DMS79 (cell line): Measurements from ENCODE around the gene LTA4H.
"Not testable (repeated sequence)": the region's sequence is repeated elsewhere in the genome, so short reads cannot be mapped to it uniquely, and the experiment has no call there.

ENCODE experiments used
- DNase-seq: peaks from one replicate; lab custom pipeline; 2025; lab: John Stamatoyannopoulos, UW

The LTA4H gene

DNA sequence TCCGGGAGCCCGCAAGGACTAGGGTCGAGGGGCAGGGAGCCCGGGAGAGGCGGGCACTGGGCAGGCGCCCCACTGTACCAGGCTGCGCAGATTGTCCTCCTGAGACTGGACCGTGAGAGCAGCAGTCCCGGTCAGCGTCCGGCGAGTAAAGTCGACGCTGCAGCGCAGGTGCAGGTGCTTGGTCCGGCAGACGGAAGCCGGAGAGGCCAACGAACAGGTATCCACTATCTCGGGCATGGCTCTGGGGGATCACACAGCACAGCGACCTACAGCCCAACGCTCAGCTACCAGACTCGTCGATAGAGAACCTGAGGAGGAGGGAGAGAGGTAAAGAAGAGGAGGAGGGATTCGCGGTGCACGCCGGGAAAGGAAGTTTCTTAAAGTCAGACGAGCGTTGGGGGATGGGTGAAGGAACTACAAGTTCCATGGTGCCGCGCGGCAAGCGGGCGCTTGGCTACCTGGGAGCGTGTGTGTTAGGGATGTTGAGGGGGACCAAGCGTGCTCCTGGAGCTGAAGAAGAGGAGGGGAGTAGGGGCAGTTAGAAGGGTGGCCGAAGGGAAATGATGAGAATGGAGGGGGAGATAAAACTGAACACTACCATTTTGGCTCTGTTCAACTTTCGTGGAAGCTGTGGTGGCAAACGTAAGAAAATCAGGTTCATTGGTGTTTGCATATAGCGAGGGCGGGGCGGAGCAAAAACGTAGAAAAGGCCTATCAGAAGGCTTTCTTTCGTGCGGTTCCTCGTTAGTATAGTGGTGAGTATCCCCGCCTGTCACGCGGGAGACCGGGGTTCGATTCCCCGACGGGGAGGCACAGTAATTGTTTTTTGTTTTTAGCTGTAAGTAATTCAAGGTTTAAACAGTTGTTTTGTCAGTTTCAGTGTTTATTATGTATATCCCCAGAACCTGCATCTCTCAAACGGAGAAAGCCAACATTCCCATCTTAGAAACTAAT is at the start of gene LTA4H:
LTA4H (minus strand) TSS at position 305 of the 954 bp plus-strand sequence; CDS start at position 237, 68 bp downstream.
- peak; percentile 98 for DNase-seq

DNA sequence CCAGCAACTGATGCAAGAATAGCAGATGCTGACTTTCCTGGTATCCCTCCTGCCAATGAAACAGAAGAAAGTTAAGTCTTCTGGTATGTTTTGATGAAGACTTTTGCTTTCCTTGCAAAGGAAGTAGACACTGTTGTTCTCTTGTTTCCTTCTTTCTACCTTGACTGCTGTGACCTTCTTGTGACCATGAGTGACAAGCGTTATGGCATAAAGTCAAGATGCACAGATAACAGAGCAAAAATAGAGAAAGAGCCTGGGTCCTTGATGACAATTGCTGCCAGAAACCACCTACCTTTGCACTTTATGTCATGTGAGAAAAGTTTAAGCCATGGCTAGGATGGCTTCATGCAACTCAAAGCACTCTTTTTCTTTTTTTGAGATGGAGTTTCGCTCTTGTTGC is 49.2 kb upstream of the LTA4H start:
- no peak for DNase-seq

DNA sequence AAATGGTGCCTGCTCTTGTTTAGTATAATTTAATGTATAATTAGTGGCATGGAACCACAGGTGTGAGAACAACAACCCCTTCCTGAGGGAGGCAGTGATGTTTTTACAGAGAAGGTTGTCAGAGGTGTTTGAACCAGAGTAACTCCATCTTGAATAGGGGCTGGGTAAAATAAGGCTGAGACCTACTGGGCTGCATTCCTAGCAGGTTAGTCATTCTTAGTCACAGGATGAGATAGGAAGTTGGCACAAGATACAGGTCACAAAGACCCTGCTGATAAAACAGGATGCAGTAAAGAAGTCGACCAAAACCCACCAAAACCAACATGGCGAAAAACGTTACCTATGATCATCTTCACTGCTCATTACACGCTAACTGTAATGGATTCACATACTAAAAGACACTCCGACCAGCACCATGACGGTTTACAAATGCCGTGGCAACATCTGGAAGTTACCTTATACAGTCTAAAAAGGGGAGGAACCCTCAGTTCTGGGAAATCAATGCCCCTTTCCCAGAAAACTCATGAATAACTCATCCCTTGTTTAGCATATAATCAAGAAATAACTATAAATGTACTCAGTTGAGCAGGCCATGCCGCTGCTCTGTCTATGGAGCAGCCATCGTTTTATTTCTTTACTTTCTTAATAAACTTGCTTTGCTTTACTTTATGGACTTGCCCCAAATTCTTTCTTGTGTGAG is 47.8 kb upstream of the LTA4H start:
- no peak for DNase-seq

DNA sequence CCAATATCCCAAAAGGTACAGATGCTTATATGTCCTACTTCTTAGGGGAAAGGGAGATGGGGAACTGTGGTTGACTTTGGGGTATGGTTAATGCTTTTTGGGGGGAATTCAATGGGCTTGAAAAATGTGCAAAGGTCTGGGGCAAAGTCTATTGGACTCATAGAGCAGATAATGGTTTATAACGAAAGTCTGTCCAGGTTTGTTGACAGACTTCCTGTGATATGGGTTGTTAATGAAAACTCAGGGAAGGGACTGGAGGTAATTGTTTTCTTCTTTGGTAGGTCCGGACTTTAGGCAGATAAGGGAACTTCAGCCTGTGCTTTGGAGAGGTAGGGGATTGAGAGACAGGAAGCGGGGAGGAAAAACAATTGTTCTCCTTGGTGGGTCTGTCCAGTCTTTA is 46.2 kb upstream of the LTA4H start:
- DNase-seq: no peak

DNA sequence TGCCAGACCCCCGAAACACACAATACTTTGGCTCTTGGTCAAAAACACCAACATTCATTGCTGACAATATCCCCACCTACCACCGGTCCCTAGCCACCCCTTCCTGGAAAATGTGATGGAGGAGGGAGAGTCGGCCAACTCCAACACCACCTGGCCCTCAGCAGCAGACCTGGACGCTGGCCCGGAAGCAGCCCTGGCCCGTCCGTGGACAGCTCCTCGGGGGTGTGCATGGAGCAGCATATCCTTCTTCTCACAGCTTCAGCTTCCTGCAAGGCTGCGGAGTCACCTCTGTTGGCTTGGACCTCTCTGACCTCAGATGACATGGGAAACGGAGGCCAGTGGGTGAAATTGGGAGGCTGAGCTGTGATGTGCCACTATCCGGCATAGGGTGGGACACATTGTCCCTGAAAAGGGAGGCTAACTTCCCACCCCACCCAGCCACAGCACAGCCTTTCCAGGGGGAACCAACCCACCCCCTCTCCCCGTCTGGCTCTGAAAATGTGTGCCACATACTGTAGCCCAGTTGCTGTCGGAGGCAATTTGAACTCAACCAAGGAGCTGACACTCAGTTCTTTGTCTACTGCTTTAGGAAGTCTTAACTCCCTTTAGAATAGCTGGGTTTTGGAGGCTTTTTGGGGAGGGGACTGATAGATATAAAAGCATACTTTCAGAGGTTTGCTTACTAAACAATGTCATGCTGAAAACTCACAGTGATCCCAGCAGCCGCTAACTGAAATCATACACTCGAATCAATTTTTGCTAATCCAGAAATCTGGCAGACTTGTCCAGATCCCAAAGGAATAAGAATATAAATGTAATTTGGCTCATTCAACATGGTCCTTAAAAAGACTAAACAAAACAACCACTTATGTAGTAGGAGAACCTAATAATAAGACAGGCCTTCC is 43.1 kb upstream of the LTA4H start:
- DNase-seq: no peak

DNA sequence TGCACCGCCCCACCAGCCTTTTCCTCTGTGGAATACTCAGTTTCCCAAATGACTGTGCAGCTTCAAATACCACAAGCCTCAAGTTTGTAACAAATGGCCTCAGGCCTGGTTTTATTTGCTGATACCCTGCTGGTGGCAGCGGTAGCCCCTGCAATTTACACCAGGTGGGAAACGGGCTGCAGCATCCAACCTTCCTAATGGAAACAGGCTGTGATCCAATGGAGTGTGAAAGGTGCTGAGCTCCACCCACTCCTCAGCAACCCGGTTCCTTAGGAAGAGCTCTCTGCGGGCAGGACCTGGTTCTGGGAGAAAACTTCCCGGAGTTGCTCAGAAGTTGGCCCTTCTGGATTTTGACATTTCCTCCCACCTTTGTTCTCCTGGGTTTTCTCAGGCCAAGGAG is 41.7 kb upstream of the LTA4H start:
- no peak for DNase-seq

DNA sequence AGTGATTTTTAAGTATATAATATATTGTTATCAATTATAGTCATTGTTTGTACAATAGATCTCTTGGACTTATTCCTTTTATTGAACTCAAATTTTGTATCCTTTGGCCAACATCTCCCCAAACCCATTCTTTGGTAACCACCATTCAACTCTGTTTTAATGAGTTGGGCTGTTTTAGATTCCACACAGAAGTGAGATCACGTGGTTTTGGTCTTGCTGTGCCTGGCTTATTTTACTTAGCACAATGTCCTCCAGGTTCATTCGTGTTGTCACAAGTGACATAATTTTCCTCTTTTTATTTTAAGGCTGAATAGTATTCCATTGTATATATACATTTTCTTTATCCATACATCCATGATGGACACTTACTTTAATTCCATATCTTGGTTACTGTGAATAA is 40.2 kb upstream of the LTA4H start:
- no peak for DNase-seq

DNA sequence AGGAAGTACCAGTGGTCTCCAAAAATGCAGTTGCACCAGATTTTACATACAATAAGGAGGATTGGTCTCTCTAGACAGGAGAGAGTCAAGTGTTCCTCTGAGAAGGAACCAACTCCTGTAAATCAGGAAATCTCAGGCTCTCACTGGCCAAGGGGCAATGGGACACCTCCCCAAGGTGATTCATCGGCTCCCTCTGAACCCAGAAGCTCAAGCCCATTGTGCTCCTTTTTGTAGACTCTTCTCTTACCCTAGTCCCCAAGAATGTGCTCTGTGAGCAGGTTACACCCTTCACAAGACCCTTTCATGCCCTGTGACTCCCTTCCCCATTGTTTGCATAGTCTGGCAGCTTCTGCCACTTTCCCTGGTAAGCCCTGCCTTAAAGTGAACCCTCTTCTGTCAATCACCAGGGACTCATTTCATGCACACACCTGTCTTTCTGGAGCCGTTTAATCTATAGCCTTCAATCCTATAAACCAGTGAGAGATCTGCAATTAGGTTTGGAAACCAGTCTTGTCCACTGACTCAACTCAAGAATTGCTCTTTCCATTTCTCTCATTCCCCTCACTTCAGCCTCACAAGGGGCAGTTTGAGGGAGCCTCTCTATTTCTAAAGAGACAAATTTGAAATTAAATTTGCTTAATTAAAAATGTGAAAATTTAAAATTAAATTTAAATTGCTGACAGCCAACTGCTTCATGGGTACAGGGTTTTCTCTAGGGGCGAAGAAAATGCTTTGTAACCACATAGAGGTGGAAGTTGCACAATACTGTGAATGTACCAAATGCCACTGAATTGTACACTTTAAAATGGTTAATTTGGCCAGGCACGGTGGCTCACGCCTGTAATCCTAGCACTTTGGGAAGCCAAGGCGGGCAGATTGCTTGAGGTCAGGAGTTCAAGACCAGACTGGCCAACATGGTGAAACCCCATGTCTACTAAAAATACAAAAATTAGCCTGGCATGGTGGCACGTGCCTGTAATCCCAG is 38.3 kb upstream of the LTA4H start:
- no peak for DNase-seq

DNA sequence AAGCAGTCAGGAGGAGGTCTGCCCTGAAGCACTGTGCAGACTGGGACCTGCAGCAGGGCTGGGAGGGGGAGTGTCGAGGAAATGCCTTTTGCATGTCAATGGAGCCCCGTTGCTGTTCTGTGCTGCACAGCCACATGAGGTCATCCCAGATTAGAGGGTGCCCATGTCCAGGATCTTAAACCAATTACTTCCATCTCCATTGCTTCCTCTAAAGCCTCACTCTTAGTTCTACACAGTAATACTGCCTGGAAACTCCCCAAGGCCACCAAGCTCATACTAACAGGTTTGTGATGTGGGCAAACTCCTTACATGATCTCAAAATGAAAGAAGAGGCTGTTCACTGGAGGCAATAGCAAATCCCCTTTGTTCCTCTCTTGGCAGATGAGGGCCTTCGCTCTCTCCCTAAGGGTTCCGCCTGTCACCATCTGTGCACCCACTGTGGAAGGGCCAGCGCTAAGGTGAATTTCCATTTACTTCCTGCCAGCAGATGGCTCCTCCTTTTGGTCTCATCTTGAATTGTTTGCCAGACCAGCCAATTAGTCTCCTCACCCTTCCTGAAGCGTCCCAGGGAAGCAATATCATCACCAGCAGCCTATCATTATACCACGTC is 35.4 kb upstream of the LTA4H start:
- no peak for DNase-seq

DNA sequence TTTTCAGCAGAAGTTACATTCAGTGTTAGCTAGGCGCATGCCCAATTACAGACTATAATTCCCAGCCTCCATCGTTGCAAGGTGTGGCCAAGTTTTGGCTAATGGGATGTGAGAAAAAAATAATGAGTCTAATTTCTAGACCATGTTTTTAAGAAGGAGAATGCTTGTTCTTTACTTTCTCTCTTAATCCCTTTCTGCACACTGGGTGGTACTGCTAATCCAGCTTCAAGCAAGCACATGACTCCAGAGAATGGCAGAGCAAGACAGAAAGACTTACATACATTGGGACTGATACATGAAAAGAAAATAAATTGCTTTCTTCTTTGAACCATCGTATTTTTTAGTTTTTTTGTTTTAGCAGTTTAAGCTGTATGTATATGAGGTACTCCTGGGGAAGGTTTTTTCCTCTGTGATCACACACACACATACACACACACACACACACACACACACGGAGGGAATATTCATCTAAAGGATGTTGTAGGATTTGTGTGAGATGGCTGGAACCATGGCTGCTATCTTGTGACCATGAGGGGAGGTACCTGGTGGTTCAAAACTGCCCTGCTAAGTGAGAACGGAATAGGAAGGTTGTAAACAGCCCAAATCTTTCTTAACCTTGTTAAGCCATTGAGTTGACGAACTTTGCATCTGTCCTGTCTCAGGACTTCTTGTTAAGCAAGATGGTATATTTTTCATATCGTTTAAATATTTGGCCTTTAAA is 34.3 kb upstream of the LTA4H start:
- no peak for DNase-seq

DNA sequence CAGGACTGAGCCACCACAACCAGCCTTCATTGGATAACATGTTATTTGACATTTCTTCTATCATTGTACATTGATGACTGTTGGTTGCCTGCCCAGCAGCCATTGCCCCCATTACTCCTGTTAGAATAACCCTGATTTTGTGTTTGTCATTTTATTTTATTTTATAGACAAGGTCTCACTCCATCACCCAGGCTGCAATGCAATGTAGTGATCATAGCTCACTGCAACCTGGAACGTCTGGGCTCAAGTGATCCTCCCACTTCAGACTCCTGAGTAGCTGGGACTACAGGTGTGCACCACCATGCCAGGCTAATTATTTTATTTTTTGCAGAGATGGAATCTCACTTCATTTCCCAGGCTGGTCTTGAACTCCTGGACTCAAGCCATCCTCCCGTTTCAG is 33.2 kb upstream of the LTA4H start:
- DNase-seq: no peak

DNA sequence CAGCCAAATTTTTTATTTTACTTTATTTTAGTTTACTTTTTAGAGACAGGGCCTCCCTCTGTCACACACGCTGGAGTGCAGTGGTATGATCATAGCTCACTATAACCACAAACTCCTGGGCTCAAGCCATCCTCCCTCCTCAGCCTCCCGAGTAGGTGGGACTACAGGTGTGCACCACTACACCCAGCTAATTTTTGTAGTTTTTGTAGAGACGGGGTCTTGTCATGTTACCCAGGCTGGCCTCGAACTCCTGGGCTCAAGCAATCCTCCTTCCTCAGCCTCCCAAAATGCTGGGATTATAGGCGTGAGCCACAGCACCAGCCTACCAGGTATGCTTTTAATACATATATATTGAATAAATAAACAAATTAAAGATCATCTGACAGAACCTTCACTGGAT is 32.7 kb upstream of the LTA4H start:
- DNase-seq: no peak

DNA sequence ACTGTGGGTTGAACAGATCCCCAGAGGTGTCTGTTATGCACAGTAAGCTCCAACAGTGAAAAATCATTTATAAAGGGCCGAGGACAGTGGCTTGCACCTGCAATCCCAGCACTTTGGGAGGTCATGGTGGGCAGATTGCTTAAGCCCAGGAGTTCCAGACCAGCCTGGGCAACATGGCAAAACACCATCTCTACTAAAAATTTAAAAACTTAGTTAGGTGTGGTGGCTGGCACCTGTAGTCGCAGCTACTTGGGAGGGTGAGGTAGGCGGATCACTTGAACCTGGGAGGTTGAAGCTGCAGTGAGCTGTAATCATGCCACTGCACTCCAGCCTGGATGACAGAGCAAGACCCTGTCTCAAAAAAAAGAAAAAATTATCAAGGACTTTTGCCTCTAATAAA is 30.4 kb upstream of the LTA4H start:
- not testable (repeated sequence) for DNase-seq

DNA sequence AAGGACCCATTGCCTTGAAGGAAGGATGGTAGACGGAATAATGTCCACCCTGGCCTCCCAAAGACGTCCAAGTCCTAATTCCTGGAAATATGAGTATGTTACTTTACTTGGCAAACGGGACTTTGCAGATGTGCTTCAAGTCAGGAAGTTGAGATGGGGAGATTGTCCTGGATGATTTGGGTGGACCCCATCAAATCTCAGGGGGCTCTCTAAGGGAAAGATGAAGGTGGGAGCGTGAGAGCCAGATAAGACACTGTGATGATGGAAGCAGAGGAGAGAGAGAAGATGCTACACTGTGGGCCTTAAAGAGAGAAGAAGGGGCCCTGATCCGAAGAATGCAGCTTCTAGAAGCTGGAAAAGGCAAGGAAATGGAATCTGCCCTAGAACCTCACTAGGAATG is 29.6 kb upstream of the LTA4H start:
- no peak for DNase-seq

DNA sequence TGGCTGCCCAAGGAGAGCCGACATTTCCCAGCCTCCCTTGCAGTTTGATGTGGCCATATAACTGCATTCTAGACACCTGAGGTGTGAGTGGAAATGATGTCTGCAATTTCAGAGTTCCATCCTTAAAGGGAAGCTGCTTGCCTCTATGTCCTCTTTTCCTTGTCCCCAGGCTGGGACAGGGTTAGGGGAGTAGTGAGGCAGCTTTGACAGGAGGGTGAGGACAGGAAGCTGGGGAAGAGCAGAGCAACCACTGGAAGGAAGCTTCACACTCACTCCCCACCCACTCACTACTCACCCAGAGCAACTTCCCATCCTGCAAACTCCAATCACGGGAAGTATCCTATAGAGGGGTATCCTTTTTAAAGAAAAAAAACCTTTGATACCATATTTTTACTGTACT is 28.9 kb upstream of the LTA4H start:
- DNase-seq: no peak

DNA sequence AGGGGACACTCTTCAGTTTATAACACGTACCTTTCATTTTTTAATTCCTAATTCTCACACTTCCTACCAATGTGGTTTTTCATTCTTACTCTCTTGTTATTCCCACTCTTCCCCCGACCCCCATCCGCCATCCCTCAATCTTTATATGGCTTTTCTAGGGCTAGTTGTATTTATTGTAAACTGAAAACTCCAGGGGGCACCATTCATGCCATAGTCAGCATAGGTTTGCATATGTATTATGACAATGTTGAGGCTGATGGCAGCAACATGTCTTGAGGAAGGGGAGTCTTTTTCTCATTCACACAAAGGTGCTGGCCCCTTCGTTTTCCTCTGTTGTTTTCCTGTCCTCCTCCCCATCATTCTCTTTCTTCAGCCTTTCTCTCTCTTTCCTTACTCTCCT is 27.7 kb upstream of the LTA4H start:
- no peak for DNase-seq

DNA sequence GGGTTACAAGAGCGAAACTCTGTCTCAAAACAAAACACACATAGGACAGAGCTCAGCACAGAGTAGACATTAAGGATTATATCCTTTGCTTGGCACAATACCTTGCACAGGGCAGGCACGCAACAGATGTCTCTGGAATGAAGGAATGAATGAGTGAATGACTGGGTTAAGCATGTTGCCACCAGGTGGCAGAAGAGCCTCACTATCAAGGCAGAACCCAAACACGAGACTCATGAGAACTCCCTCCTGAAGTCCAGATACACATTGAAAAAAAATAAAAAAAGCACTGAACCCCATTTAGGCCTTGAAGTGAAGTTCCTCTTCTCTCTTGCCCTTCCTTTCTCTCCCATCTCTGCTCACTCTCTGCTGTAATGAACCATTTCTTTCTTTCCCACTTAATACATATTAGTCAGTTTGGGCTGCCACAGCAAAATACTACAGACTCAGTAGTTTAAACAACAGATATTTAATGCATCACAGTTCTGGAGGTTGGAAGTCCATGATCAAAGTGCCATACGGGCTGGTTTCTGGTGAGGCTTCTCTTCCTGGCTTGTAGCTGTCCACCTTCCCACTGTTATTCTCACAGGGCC is 26.6 kb upstream of the LTA4H start:
- DNase-seq: peak; percentile 5

DNA sequence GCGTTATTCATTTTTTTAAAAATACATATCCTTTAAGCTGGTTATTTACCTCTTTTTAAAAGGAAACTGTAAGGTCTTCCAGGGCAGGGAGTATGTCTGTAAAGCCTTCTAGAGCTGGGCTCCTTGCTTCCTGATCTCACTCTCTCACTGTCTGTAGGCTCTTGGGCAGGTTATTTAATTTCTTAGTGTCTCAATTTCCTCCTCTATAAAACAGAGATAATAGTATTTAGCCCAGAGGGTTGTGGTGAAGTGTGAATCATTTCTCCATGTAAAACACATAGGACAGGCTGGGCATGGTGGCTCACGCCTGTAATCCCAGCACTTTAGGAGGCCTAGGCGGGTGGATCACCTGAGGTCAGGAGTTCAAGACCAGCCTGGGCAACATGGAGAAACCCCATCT is 25.9 kb upstream of the LTA4H start:
- DNase-seq: no peak

DNA sequence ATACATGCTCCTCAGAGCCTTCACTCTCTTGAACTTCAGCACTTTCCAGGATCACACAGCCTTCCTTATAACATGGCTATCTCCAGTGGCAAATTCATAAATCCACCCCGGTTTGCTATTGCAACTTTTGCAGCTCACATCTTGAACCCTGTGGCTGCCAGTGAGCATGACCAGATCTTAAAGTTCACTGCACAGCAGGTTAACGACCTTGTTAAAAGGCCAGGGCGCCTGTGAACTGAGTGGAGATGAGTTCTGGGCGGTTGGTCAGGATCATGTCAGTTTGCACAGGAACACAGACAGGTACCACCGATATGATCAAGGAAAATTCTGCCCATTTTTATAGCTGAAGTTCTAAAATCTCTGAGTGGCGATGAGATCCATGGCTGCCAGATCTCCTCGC is 24.7 kb upstream of the LTA4H start:
- DNase-seq: no peak
